ENCODE results near the gene RGS17.

Gene RGS17

GRCh38 chr6:152983637-152984512 lies 147.2 kb downstream of the RGS17 start (continued):
- no peak for TF ChIP-seq HIC1 (tag by site-specific recombination; IDR thresholded peaks at IDR 0.05)
- TF ChIP-seq ZNF560 (tag by site-specific recombination; IDR thresholded peaks at IDR 0.05; ENCODE audit: borderline replicate concordance): no peak
- TF ChIP-seq ZBTB20 (tag by site-specific recombination; IDR thresholded peaks at IDR 0.05): no peak
- no peak for TF ChIP-seq RBAK (tag by site-specific recombination; IDR thresholded peaks at IDR 0.05)
- no peak for TF ChIP-seq ZIC2 (tag by site-specific recombination; IDR thresholded peaks at IDR 0.05)
- no peak for TF ChIP-seq ZNF600 (tag by site-specific recombination; IDR thresholded peaks at IDR 0.05)
- TF ChIP-seq, protein P1, sequence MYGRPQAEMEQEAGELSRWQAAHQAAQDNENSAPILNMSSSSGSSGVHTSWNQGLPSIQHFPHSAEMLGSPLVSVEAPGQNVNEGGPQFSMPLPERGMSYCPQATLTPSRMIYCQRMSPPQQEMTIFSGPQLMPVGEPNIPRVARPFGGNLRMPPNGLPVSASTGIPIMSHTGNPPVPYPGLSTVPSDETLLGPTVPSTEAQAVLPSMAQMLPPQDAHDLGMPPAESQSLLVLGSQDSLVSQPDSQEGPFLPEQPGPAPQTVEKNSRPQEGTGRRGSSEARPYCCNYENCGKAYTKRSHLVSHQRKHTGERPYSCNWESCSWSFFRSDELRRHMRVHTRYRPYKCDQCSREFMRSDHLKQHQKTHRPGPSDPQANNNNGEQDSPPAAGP (tag by site-specific recombination; IDR thresholded peaks at IDR 0.05): peak; percentile 38; the same call in 1 of the 2 replicates
- no peak for TF ChIP-seq ZFP69B (tag by site-specific recombination; IDR thresholded peaks at IDR 0.05)
- TF ChIP-seq ZNF112 (tag by site-specific recombination; IDR thresholded peaks at IDR 0.05): no peak
- no peak for TF ChIP-seq YY2 (tag by site-specific recombination; IDR thresholded peaks at IDR 0.05)
- TF ChIP-seq ZNF37A (tag by site-specific recombination; IDR thresholded peaks at IDR 0.05): no peak
- no peak for TF ChIP-seq ZNF837 (tag by site-specific recombination; IDR thresholded peaks at IDR 0.05)
- TF ChIP-seq ZNF211 (tag by site-specific recombination; IDR thresholded peaks at IDR 0.05; ENCODE audit: low read depth): no peak
- TF ChIP-seq GLIS2 (tag by site-specific recombination; IDR thresholded peaks at IDR 0.05): peak; percentile 3; the same call in 1 of the 2 replicates
- peak; percentile 13; the same call in 1 of the 2 replicates for TF ChIP-seq ZNF561 (tag by site-specific recombination; IDR thresholded peaks at IDR 0.05; ENCODE audit: borderline replicate concordance)
- TF ChIP-seq ZNF830 (tag by site-specific recombination; IDR thresholded peaks at IDR 0.05; ENCODE audit: low read depth): no peak
- TF ChIP-seq HOXA7 (CRISPR knock-in tag; IDR thresholded peaks at IDR 0.05; ENCODE audit: borderline replicate concordance): no peak
- no peak for TF ChIP-seq ZNF26 (tag by site-specific recombination; IDR thresholded peaks at IDR 0.05)
- TF ChIP-seq ZNF10 (tag by site-specific recombination; IDR thresholded peaks at IDR 0.05): no peak
- TF ChIP-seq SCRT2 (tag by site-specific recombination; IDR thresholded peaks at IDR 0.05): peak; percentile 94
- 0 out of 2 replicates have a peak, but pooled peaks have one; percentile 0 for TF ChIP-seq KLF16 (tag by site-specific recombination; IDR thresholded peaks at IDR 0.05)
- peak; percentile 53; the same call in 1 of the 2 replicates for TF ChIP-seq SCRT1 (tag by site-specific recombination; IDR thresholded peaks at IDR 0.05; ENCODE audit: borderline replicate concordance)
- TF ChIP-seq KLF10 (tag by site-specific recombination; IDR thresholded peaks at IDR 0.05): peak; percentile 61; the same call in 1 of the 2 replicates
- no peak for TF ChIP-seq ZNF514 (tag by site-specific recombination; IDR thresholded peaks at IDR 0.05)
- no peak for TF ChIP-seq PRDM4 (tag by site-specific recombination; IDR thresholded peaks at IDR 0.05)
- TF ChIP-seq ZFHX2 (tag by site-specific recombination; conservative IDR thresholded peaks at IDR 0.05): peak; percentile 66
- peak; percentile 78 for TF ChIP-seq ZFP37 (tag by site-specific recombination; IDR thresholded peaks at IDR 0.05)
- peak; percentile 82; the same call in 1 of the 2 replicates for TF ChIP-seq ZNF366 (tag by site-specific recombination; conservative IDR thresholded peaks at IDR 0.05)
- TF ChIP-seq ZNF544 (tag by site-specific recombination; IDR thresholded peaks at IDR 0.05): no peak
- no peak for TF ChIP-seq ZNF274 (IDR thresholded peaks at IDR 0.05; ENCODE audit: low read length)
- no peak for TF ChIP-seq ZNF274 (tag by site-specific recombination; IDR thresholded peaks at IDR 0.05; ENCODE audit: borderline replicate concordance)
